ENCODE data around the gene GPR17.

Gene GPR17

GRCh38 chr2:127649100-127649611 lies 3.2 kb downstream of the GPR17 start:
- Histone ChIP-seq H2BK120ac (ENCODE audit: low read depth, low read length) (no peak overlapping the region), H3K9me3 (ENCODE audit: control insufficient read depth, low read length) (no peaks in the 10 kb centered on the region), H3K36me3 (ENCODE audit: control insufficient read depth in 1 of 2, insufficient read depth in 2 of 2, low read depth in 1 of 2, low read length in 2 of 2) (peaks cover 0 to 26% of the 10 kb centered on the region in 2 experiments), H4K91ac (ENCODE audit: low read length) (peak overlapping the region; percentile 27), H2BK12ac (ENCODE audit: low read length in 2 of 2) (peak overlapping the region in 1 of 2 experiments; percentile 7), H3K23ac (ENCODE audit: low read length in 2 of 2) (no peak overlapping the region), H3K79me1 (replicated peaks; ENCODE audit: low read length, poor library complexity, severe bottlenecking) (no peaks in the 10 kb centered on the region), H2BK15ac (ENCODE audit: low read depth, poor library complexity, severe bottlenecking) (no peak overlapping the region), H3K14ac (ENCODE audit: low read length in 2 of 2) (peak overlapping the region in 1 of 2 experiments; percentile 35), H2AK5ac (ENCODE audit: low read length, severe bottlenecking) (no peak overlapping the region), H3K4ac (ENCODE audit: low read depth in 1 of 2, low read length in 2 of 2) (peak overlapping the region; percentile 4 to 48), H4K8ac (ENCODE audit: low read length) (peak overlapping the region; percentile 62), H3K4me1 (ENCODE audit: control insufficient read depth, insufficient read depth, low read depth, low read length) (peaks cover 36% of the 10 kb centered on the region), H3K4me2 (ENCODE audit: low read length, poor library complexity, severe bottlenecking) (no peak overlapping the region), H3K27ac (ENCODE audit: low read length, poor library complexity, severe bottlenecking) (no peak overlapping the region), H3K18ac (ENCODE audit: low read depth in 1 of 2, low read length in 2 of 2) (peak overlapping the region; percentile 3 to 54), H3K9ac (ENCODE audit: low read length) (peak overlapping the region; percentile 55), H2BK5ac (ENCODE audit: low read depth, low read length, poor library complexity, severe bottlenecking) (no peak overlapping the region), H3K4me3 (ENCODE audit: insufficient read depth in 1 of 2, low read depth in 1 of 2, low read length in 2 of 2) (no peak overlapping the region), H2AFZ (ENCODE audit: low read depth, low read length) (no peak overlapping the region), H3K27me3 (ENCODE audit: control insufficient read depth in 1 of 2, insufficient read depth in 1 of 2, low read length in 2 of 2) (no peaks in the 10 kb centered on the region)
- no peak for DNase-seq
- 98% methylated on average over 6 of the region's 12 CpGs for WGBS

GRCh38 chr2:127649684-127650040 lies 3.7 kb downstream of the GPR17 start:
- Histone ChIP-seq H3K27me3 (ENCODE audit: control insufficient read depth in 1 of 2, insufficient read depth in 1 of 2, low read length in 2 of 2) (peaks cover 0 to 2% of the 10 kb centered on the region in 2 experiments), H3K14ac (ENCODE audit: low read length in 2 of 2) (peak overlapping the region in 1 of 2 experiments; percentile 18), H2BK5ac (ENCODE audit: low read depth, low read length, poor library complexity, severe bottlenecking) (no peak overlapping the region), H3K9me3 (ENCODE audit: control insufficient read depth, low read length) (no peaks in the 10 kb centered on the region), H3K23ac (ENCODE audit: low read length in 2 of 2) (no peak overlapping the region), H2AK5ac (ENCODE audit: low read length, severe bottlenecking) (no peak overlapping the region), H3K4me1 (ENCODE audit: control insufficient read depth, insufficient read depth, low read depth, low read length) (peaks cover 35% of the 10 kb centered on the region), H3K4me2 (ENCODE audit: low read length, poor library complexity, severe bottlenecking) (no peak overlapping the region), H3K18ac (ENCODE audit: low read depth in 1 of 2, low read length in 2 of 2) (peak overlapping the region; percentile 3 to 54), H3K9ac (ENCODE audit: low read length) (peak overlapping the region; percentile 55), H3K4ac (ENCODE audit: low read depth in 1 of 2, low read length in 2 of 2) (no peak overlapping the region), H4K8ac (ENCODE audit: low read length) (no peak overlapping the region), H2BK120ac (ENCODE audit: low read depth, low read length) (no peak overlapping the region), H3K4me3 (ENCODE audit: insufficient read depth in 1 of 2, low read depth in 1 of 2, low read length in 2 of 2) (no peak overlapping the region), H2BK15ac (ENCODE audit: low read depth, poor library complexity, severe bottlenecking) (no peak overlapping the region), H4K91ac (ENCODE audit: low read length) (no peak overlapping the region), H2AFZ (ENCODE audit: low read depth, low read length) (no peak overlapping the region), H3K27ac (ENCODE audit: low read length, poor library complexity, severe bottlenecking) (no peak overlapping the region), H3K79me1 (replicated peaks; ENCODE audit: low read length, poor library complexity, severe bottlenecking) (no peaks in the 10 kb centered on the region), H3K36me3 (ENCODE audit: control insufficient read depth in 1 of 2, insufficient read depth in 2 of 2, low read depth in 1 of 2, low read length in 2 of 2) (peaks cover 0 to 31% of the 10 kb centered on the region in 2 experiments), H2BK12ac (ENCODE audit: low read length in 2 of 2) (no peak overlapping the region)
- WGBS: 8% methylated on average over 7 of the region's 7 CpGs
- peak; percentile 83 for DNase-seq

GRCh38 chr2:127650041-127650784 lies 4.3 kb downstream of the GPR17 start:
- peaks cover 35% of the 10 kb centered on the region for H3K4me1 ChIP-seq (ENCODE audit: control insufficient read depth, insufficient read depth, low read depth, low read length)
- no peak overlapping the region for H3K23ac ChIP-seq (ENCODE audit: low read length in 2 of 2)

GRCh38 chr2:127650785-127651380 lies 4.9 kb downstream of the GPR17 start:
- H3K79me1 ChIP-seq (replicated peaks; ENCODE audit: low read length, poor library complexity, severe bottlenecking): no peaks in the 10 kb centered on the region
- H4K91ac ChIP-seq (ENCODE audit: low read length): peak overlapping the region; percentile 60
- H2AK5ac ChIP-seq (ENCODE audit: low read length, severe bottlenecking): no peak overlapping the region
- peaks cover 0 to 6% of the 10 kb centered on the region in 2 experiments for H3K27me3 ChIP-seq (ENCODE audit: control insufficient read depth in 1 of 2, insufficient read depth in 1 of 2, low read length in 2 of 2)
- H2BK15ac ChIP-seq (ENCODE audit: low read depth, poor library complexity, severe bottlenecking): peak overlapping the region; percentile 63
- H3K4me1 ChIP-seq (ENCODE audit: control insufficient read depth, insufficient read depth, low read depth, low read length): peaks cover 38% of the 10 kb centered on the region
- peak overlapping the region in 1 of 2 experiments; percentile 9 for H3K14ac ChIP-seq (ENCODE audit: low read length in 2 of 2)
- H2BK120ac ChIP-seq (ENCODE audit: low read depth, low read length): no peak overlapping the region
- no peak overlapping the region for H2BK5ac ChIP-seq (ENCODE audit: low read depth, low read length, poor library complexity, severe bottlenecking)
- H3K9ac ChIP-seq (ENCODE audit: low read length): no peak overlapping the region
- H3K4ac ChIP-seq (ENCODE audit: low read depth in 1 of 2, low read length in 2 of 2): no peak overlapping the region
- peaks cover 0 to 37% of the 10 kb centered on the region in 2 experiments for H3K36me3 ChIP-seq (ENCODE audit: control insufficient read depth in 1 of 2, insufficient read depth in 2 of 2, low read depth in 1 of 2, low read length in 2 of 2)
- H3K4me2 ChIP-seq (ENCODE audit: low read length, poor library complexity, severe bottlenecking): no peak overlapping the region
- DNase-seq: no peak
- H3K4me3 ChIP-seq (ENCODE audit: insufficient read depth in 1 of 2, low read depth in 1 of 2, low read length in 2 of 2): no peak overlapping the region
- WGBS: 96% methylated on average over 28 of the region's 28 CpGs
- H4K8ac ChIP-seq (ENCODE audit: low read length): no peak overlapping the region
- no peak overlapping the region for H3K23ac ChIP-seq (ENCODE audit: low read length in 2 of 2)
- no peak overlapping the region for H2AFZ ChIP-seq (ENCODE audit: low read depth, low read length)
- H3K9me3 ChIP-seq (ENCODE audit: control insufficient read depth, low read length): no peaks in the 10 kb centered on the region
- no peak overlapping the region for H3K18ac ChIP-seq (ENCODE audit: low read depth in 1 of 2, low read length in 2 of 2)
- no peak overlapping the region for H3K27ac ChIP-seq (ENCODE audit: low read length, poor library complexity, severe bottlenecking)
- peak overlapping the region in 1 of 2 experiments; percentile 33 for H2BK12ac ChIP-seq (ENCODE audit: low read length in 2 of 2)

More at GRCh38 chr2:127650041-127650784, 4.3 kb downstream of the GPR17 start:
- Histone ChIP-seq H3K36me3 (ENCODE audit: control insufficient read depth in 1 of 2, insufficient read depth in 2 of 2, low read depth in 1 of 2, low read length in 2 of 2) (peaks cover 0 to 34% of the 10 kb centered on the region in 2 experiments), H3K27ac (ENCODE audit: low read length, poor library complexity, severe bottlenecking) (no peak overlapping the region), H3K4me2 (ENCODE audit: low read length, poor library complexity, severe bottlenecking) (no peak overlapping the region), H2BK120ac (ENCODE audit: low read depth, low read length) (no peak overlapping the region), H2AK5ac (ENCODE audit: low read length, severe bottlenecking) (no peak overlapping the region), H2BK5ac (ENCODE audit: low read depth, low read length, poor library complexity, severe bottlenecking) (no peak overlapping the region), H2BK15ac (ENCODE audit: low read depth, poor library complexity, severe bottlenecking) (no peak overlapping the region), H3K18ac (ENCODE audit: low read depth in 1 of 2, low read length in 2 of 2) (no peak overlapping the region), H4K8ac (ENCODE audit: low read length) (no peak overlapping the region), H3K9me3 (ENCODE audit: control insufficient read depth, low read length) (no peaks in the 10 kb centered on the region), H2AFZ (ENCODE audit: low read depth, low read length) (no peak overlapping the region), H3K4ac (ENCODE audit: low read depth in 1 of 2, low read length in 2 of 2) (peak overlapping the region in 1 of 2 experiments; percentile 12), H4K91ac (ENCODE audit: low read length) (peak overlapping the region; percentile 22), H2BK12ac (ENCODE audit: low read length in 2 of 2) (no peak overlapping the region), H3K27me3 (ENCODE audit: control insufficient read depth in 1 of 2, insufficient read depth in 1 of 2, low read length in 2 of 2) (peaks cover 0 to 6% of the 10 kb centered on the region in 2 experiments), H3K4me3 (ENCODE audit: insufficient read depth in 1 of 2, low read depth in 1 of 2, low read length in 2 of 2) (no peak overlapping the region), H3K9ac (ENCODE audit: low read length) (no peak overlapping the region), H3K79me1 (replicated peaks; ENCODE audit: low read length, poor library complexity, severe bottlenecking) (no peaks in the 10 kb centered on the region), H3K14ac (ENCODE audit: low read length in 2 of 2) (no peak overlapping the region)
- no peak for DNase-seq
- WGBS: 79% methylated on average over 17 of the region's 17 CpGs

All from mesenchymal stem cell (in vitro differentiated cells and primary cell).